GM18951 (cell line): ENCODE data around the gene FOXL2.

Source experiments
- POLR2A ChIP-seq: IDR thresholded peaks from 4 replicates; pipeline ENCODE4 v1.6.1; 2011; ENCODE audit warnings: mild to moderate bottlenecking; ENCODE audit not compliant: insufficient read length, insufficient read depth; ENCODE audit errors: extremely low read depth
- in situ Hi-C: fragments of 300-500 bp; cut with MboI; formaldehyde crosslinking; loops from one replicate; pipeline ENCODE4 v1.12.0; 2022; ENCODE audit warnings: low sequenced_read_pairs, mixed read lengths, inconsistent platforms; ENCODE audit not compliant: unreplicated experiment

The FOXL2 gene

GRCh38 chr3:138935505-138935862, 11.5 kb downstream of the FOXL2 start:
- TF ChIP-seq POLR2A, result no peak
- in situ Hi-C loops, result loop anchor here (25.0 kb wide), 1 partner anchor 473 kb away; no protein-coding TSS in a partner anchor

GRCh38 chr3:138933981-138934691, 12.8 kb downstream of the FOXL2 start:
- in situ Hi-C loops, result loop anchor here (25.0 kb wide), 1 partner anchor 472 kb away; no protein-coding TSS in a partner anchor
- no peak for TF ChIP-seq POLR2A

DNA sequence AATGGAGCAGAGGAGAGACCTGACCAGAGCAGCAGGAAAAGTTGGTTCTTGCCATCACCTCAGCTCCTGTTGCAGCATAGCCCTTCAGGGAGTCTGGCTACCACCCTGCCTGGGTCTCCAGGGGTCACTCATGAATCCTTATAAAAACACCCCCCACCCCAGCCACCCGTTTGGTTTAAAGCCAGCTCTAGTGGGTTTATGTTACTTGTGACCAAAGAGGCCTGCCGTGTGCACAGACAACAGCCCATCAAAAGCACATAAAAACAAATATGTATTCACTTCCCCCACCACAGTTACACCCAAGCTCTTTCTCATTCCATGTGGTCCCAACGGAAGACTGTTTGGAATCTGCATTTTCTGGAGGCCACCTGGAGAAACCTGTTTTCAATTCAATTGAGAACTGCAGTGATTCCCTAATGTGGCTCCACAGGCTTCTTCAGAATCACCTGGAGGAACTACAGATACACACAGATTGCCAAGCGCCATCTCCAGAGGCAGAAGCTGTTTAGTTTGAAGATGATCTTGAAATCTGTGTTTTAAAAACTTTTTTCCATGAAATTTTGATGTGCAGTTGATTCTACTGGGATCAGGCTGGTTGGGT, 13.8 kb downstream of the FOXL2 start:
- in situ Hi-C loops, result loop anchor here (25.0 kb wide), 1 partner anchor 471 kb away; no protein-coding TSS in a partner anchor
- no peak for TF ChIP-seq POLR2A

GRCh38 chr3:138928727-138929372, 18.1 kb downstream of the FOXL2 start:
- no peak for TF ChIP-seq POLR2A
- in situ Hi-C loops, result loop anchor here (10.0 to 25.0 kb wide), 2 partner anchors 467 to 754 kb away; partner anchors contain the start of gene DBR1

DNA sequence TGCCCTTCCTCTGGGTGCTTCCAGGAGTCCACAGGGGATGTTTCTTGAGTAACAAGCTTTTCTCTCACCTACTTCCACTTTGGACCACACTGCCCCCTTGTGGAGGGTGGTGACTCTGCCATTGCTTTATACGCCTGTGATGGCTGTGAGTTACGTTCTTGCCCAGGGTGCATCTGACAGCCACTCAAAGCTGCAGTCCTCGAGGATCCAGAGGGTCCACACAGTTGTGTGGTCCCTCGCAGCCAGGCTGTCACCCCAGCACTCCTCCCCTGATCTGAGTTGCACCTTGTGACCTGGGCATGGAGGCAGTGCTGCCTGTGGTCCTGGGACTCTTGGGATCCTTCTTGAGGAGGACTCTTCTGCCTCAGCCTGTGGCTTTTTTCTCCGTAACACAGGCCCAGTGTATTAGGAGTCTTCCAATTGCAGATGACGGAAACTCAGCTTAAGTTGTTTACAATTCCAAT, 23.4 kb downstream of the FOXL2 start:
- in situ Hi-C loops, result loop anchor here (10.0 kb wide), 1 partner anchor 749 kb away; the partner anchor contains the start of gene DBR1
- no peak for TF ChIP-seq POLR2A

DNA sequence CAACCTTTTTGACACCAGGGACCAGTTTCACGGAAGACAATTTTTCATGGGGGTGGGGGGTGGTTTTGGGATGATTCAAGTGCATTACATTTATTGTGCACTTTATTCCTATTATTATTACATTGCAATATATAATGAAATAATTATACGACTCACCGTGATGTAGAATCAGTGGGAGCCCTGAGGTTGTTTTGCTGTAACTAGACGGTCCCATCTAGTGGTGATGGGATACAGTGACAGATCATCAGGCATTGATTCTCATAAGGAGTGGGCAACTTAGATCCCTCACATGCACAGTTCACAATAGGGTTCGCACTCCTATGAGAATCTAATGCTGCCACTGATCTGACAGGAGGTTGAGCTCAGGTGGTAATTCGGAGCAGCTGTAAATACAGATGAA, 24.5 kb downstream of the FOXL2 start:
- in situ Hi-C loops, result loop anchor here (10.0 kb wide), 1 partner anchor 748 kb away; the partner anchor contains the start of gene DBR1

- no peak for TF ChIP-seq POLR2A
Observed at GRCh38 chr3:138921316-138922292, 25.3 kb downstream of the FOXL2 start.

GRCh38 chr3:138919325-138919724, 27.6 kb downstream of the FOXL2 start:
- in situ Hi-C loops, result loop anchor here (5.0 kb wide), 2 partner anchors 217 to 312 kb away; partner anchors contain the start of gene FAIM
- no peak for TF ChIP-seq POLR2A

More at GRCh38 chr3:138921316-138922292, 25.3 kb downstream of the FOXL2 start:
- in situ Hi-C loops, result loop anchor here (10.0 kb wide), 1 partner anchor 747 kb away; the partner anchor contains the start of gene DBR1

DNA sequence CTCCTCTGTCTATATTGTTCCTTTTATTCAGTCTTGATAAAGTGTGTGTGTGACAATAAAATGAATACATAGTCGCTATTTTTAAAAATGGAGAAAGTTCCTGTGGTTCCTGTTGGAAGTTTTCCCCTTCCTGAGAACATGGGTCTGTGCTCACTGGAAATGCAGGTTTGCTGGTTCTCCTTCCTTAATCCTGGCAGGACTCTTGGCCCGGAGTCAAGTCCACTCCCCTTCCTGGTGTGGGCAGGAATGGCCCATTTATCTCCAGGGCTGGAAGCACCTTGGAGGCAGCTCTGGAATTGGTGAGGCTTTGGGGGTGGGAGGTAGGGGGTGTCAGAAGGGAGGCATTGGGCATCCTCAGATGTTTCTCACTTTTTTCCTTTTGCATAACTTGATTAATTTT, 30.1 kb downstream of the FOXL2 start:
- in situ Hi-C loops, result loop anchor here (5.0 kb wide), 2 partner anchors 215 to 310 kb away; partner anchors contain the start of gene FAIM
- TF ChIP-seq POLR2A, result no peak

- in situ Hi-C loops, result loop anchor here (5.0 kb wide), 2 partner anchors 214 to 308 kb away; partner anchors contain the start of gene FAIM
- TF ChIP-seq POLR2A, result no peak
Observed at GRCh38 chr3:138915503-138916498, 31.1 kb downstream of the FOXL2 start.

DNA sequence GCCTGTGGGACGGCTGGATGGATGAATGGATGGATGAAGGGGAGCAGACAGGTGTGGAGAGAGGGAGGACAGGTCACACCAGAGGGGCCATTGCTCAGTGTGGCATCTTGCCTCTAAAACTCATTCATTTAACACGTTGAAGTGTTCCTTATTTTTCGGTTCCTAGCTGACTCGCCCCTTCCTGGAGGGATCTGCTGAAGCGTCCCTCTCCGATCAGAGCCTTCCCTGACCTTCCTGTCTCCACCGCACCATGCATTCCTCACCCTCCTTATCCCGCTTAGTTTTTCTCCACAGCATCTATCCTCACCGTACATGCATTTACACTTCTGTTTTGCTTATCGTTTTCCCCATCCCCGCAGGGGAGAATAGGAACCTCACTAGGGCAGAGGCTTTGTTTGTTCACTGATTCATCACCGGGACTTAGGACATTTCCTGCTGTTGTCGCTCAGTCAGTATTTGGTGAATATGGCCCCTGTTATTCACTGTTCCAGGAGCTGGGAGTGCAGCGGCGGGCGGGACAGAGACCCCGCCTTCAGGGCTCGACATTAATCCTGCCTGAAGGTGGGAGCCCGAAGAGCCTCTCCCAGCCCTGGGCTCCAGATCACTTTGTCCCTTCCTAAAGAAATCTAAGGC, 32.0 kb downstream of the FOXL2 start:
- no peak for TF ChIP-seq POLR2A
- in situ Hi-C loops, result loop anchor here (5.0 kb wide), 2 partner anchors 213 to 308 kb away; partner anchors contain the start of gene FAIM
